HTERT RPE-1 (cell line): Measurements from ENCODE around the gene CTNNA2.
"Not testable (repeated sequence)": the region's sequence is repeated elsewhere in the genome, so short reads cannot be mapped to it uniquely, and the experiment has no call there.

Experiments used
- in situ Hi-C: fragments of 300-500 bp; cut with MboI; formaldehyde crosslinking; loops from 4 replicates; pipeline ENCODE4 v1.14.3; 2020; ENCODE audit warnings: low sequenced_read_pairs

CTNNA2 gene

GRCh38 chr2:80168801-80169200 lies 656.0 kb downstream of the CTNNA2 start:
- in situ Hi-C loops: no loop called here

GRCh38 chr2:80169811-80170594 lies 657.2 kb downstream of the CTNNA2 start:
- in situ Hi-C loops: no loop called here

DNA sequence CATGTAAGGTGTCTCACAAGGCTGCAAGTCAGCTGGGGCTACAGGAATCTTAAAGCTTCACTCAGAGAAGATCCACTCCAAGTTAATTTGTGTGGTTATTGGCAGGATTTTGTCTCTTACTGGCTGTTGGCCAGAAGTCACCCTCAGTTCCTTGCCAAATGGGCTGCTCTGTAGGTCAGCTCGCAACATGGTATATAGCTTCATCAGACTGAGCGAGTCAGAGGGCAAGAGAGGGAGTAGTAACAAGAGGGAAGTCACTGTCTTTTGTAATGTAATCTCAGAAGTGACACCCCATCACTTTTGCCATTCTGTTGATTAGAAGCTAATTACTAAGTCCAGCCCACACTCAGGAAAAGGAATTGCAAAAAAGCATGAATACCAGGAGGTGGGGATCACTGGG lies 672.2 kb downstream of the CTNNA2 start:
- in situ Hi-C loops: no loop called here

DNA sequence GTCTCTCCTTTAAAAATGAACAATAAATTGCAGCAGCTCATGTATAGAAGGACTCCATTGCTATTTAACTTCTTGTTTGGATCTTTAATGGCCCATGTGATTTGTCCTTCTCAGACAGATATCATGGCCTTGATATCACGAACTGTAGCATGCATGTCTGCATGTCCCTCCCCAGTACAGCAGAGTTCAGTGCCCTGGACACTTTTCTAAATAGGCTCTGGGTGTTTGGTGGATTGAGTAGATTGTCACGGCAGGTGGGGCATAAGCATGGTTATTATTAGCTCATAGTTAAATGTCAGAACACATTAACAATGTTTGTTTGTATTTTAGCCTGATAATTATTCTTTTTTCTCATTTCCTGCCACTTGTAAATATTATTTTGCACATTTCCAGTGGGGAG lies 673.4 kb downstream of the CTNNA2 start:
- in situ Hi-C loops: no loop called here

DNA sequence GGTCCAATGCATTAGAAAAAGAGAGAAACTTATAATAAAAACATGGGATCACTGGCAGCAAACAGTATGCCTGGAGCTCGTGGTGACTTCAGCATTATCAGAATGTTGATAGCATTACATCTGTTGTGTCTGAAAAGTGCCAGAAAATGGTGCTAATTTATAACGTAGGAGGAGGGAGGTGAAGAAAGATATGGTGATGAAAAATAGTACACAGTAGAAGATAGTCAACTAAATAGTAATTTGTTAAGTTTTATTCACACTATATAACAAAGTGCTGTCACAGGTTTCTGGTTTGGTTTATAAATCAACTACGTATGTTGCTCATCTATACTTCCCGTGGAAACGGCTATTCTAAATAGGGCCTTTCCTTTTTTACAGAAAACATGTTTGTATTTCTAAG lies 674.3 kb downstream of the CTNNA2 start:
- in situ Hi-C loops: no loop called here

DNA sequence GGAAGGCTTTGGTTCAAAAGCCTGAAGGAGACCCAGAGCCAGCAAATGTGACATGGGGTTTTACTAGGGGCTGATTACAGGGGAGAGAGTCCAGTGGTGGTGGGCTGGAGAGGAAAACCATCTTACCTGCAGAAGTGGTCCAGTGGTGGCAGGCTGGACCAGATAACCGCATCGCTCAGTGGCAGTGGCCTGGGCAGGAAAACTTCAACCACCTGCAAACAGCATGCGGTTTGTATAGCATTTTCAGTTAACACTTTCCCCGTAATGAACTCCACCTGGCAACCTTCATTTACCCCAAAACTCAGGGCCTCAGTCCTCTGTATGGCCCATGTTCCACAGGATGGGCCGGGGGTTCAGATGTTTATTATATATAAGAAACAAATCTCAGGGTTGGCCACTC lies 677.3 kb downstream of the CTNNA2 start:
- in situ Hi-C loops: no loop called here

DNA sequence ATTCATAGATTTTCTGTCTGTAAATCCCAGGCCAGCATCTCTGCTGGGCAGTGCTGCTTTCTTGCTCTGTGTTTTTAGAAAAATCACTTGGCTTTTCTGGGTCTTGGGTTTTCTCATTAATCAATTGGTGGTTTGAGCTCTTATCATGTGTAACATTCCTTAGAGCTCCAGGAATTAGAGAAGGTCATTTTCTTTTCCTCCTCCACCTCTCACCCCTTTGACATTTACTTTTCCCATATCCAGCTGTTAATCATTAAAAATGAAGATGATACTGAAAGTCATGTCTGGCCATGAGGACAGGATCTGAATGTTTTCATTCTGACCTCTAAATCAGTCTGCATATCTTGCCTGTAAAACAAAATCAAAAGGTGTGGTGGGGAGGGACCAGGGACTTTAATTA lies 680.7 kb downstream of the CTNNA2 start:
- in situ Hi-C loops: no loop called here

DNA sequence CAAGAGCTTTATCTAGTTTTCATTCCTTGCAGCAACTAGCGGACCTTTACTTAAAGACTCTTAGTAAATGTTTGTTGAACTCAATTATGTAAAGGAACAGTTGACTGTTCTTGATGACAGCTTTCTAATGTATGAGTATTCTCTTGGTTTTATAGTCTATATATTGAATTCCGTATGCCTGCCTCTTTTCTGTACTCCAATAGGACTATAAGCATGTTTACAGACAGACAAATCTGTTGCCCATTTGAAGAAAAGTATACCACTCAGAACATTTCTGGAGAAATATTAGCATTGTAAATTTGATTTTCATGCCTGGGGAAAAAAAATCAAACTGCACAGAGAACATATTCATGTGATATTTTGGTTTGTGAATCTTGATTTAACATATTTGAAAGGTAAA lies 682.2 kb downstream of the CTNNA2 start:
- in situ Hi-C loops: no loop called here

GRCh38 chr2:80198042-80198441 lies 685.2 kb downstream of the CTNNA2 start:
- in situ Hi-C loops: no loop called here

DNA sequence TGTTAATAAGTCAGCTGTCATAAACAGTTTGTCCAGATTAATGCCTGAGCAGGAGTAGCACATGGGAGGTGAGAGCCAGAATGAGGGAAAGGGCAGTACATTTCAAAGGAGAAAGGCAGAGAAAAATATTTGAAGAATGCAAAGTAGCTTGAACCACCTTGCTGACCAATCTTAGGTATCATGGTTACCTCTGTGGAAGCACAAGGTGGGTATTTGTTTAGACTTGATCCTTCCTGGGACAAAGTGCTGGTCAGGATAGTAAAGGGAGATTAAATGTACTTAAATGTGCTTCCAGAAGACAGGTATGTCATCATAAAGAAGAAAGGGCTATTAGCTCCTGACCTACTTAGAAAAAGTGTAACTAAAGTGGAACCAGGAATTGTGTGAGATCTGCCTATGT lies 686.7 kb downstream of the CTNNA2 start:
- in situ Hi-C loops: no loop called here

DNA sequence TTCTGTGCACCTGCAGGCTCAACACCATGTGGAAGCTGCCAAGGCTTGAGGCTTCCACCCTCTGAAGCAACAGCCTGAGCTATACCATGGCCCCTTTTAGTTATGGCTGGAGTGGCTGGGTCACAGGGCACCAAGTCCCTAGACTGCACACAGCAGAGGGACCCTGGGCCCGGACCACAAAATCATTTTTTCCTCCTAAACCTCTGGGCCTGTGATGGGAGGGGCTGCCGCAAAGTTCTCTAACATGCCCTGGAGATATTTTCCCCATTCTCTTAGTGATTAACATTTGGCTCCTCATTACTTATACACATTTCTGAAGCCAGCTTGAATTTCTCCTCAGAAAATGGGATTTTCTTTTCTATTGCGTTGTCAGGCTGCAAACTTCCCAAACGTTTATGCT lies 691.1 kb downstream of the CTNNA2 start:
- in situ Hi-C loops: not testable (repeated sequence)

DNA sequence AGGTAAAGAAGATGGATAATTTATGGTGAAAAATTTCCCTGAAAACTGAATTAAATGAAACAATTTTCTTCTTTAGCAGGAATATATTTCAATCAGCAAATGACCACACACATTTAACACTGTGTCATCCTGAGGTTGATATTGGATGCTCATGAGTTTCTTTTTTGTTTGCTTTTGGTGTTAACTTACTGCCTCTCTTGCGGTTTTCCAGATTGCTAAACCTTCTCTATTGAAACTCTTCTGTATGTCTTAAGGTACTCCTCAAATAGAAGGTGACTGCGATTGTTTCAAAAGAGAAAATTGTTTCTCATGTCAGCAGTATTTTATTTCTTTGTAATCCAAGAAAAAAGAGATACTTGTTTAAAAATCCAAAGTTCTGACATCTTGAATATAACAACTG lies 692.6 kb downstream of the CTNNA2 start:
- in situ Hi-C loops: no loop called here

DNA sequence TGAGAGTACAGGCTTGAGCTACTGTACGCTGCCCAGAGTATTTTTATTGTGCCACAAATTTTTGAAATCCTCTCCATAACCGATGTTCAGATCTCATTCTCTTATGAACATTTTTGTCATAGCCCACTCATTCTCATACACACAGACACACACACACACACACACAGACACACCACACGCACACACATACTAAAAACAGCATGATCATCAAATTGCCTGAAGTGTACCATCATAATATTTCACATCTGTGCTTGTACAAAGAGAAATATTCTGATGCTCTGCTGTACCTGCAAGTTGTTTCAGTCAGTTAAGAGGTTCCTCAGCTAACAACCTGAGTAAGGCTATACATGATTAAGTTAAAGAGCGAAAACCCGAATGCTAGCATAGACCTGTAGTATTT lies 696.6 kb downstream of the CTNNA2 start:
- in situ Hi-C loops: no loop called here

DNA sequence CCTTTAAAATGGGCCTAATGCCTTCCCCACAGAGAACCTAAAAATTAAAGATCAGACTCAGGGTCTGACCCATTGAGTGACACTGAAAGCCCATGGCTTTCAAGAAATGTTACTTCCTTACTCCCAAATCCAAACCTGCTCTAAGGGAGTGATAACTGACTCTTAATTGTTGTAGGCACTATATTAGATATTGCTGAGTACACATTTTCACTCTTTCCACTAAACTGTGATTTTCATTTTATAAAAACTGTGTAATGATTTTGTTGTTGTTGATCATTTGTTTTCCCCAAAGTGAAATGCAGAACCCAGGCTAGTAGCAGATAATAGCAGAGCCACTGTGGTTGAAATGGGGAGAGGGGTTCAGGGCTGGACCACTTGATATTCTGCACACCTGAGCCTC lies 704.6 kb downstream of the CTNNA2 start:
- in situ Hi-C loops: no loop called here

DNA sequence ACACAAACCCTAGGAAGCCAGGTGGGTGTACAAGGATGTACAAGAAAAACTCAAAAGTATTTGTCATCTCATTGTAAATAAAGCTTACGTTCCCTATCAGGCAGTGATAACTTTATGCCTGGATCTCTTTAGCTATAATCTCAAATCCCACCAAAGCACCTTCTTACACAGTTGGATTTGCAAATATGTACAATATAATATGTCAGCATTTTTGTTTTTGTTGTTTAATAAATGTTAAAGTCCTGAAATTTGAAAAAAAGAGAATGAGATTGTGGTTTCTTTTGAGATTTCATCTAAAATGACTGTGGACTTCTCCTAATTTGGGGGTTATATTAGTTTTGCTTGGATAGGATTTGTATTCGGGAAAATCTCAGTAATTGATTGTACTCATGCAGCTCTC lies 709.8 kb downstream of the CTNNA2 start:
- in situ Hi-C loops: no loop called here

DNA sequence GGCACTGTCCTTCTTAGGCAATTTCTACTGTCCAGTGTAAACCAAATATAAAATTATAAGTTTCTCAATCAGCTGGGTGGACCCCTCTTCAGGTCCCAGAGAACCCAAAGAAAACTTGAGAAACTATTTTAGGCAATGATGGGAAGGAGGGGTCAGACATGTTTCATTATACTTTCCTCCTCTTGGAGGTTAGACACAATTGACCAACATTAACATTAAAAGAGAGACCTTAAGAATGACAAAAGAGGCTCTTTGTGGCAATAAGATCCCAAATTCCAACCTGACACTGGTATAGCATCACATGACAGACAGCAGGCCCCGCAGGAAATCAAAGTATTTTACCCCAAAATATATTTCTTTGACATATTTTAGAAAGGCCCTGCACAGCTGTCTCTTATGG lies 718.6 kb downstream of the CTNNA2 start:
- in situ Hi-C loops: no loop called here

- in situ Hi-C loops: no loop called here
Observed at GRCh38 chr2:80233333-80233732, 720.5 kb downstream of the CTNNA2 start.

DNA sequence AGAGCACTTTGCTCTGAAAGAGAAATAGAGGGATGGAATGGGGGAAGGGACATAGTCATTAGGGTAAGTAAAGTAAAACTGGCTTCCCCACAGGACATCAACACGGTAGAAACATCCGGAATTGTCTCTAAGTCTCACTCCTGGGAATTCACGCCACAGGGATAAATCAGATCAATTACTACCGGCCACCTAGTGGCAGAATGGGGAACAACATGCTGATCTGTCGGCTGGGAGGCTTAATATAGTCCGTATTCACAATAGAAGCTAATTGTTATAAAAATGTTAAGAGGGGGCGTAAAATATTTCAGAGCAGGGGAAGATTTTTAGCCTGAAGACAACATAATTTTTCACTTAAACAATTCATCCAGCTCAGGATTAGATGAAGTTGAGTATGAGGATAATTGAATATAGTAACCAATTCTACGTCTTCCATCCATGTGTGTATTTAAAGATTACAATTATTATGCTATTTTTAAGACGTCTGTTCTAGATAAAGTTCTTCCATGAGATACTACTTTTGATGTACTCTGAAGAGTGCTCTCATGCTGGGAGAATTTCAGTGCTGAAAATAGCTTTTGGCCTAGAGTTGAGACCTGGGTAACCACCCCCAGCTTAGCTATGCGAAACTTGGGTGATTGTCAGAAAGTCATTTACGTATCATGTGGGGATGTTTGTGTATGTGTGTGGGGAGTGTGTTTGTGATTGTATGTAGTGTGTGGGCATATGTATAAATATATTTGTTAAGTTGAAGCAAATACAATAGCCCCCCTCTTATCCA lies 726.0 kb downstream of the CTNNA2 start:
- in situ Hi-C loops: no loop called here

DNA sequence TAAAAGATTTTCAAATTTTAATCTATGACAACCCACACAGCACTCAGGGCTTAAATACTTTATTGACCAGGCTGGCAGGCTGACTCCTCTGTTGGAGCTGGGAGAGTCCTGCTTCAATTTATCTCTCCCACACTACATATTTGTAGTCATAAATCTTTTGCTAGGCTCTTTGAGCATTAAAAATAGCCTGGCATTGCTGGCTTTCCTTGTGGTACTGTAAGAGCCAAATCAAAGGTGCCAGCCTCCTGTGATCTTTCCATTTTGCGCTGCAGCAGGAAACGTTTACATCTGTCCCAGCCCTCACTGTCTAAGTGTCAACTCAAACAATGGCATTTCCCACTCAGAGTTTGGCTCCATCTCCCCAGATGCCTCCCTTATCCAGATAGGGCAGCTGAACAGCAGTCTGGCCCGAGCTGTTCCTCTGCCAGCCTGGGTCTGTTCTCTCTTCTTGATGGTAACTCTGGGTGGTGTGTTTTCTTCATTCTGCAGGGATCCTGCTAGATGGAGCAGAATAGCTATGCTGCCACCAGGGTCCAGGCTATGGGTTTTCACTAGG lies 729.6 kb downstream of the CTNNA2 start:
- in situ Hi-C loops: no loop called here

DNA sequence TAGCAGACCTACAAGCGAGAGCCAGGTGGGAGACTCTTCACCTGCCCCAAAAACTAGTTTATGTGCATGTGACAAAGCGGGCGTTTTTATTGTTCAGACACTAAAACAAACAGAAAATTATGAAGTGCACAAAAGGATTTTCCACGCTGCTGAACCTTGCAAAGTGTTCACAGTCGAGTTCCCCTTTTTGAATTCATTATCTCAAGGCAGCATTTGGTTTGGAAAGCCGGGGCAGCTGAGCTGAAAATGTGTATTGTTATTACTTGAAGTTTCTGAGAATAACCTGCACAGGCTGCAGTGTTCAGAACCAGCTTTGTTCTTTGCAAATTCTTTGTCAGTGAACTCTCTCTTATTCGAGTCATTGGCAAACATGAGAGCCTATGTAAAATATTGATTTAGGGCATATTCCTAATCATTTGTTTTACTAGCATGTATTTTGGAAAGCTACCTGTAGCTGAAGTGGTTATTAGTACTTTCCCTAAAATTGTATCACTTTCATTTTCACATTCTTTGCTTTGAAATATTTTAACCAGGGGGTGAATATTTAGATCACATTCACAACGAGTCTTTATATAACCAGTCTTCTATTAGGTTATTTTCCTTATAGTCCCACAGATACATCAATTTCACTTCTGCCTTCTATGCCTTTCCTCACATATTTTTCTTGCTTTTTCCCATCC lies 732.2 kb downstream of the CTNNA2 start:
- in situ Hi-C loops: no loop called here

GRCh38 chr2:80246534-80246933 lies 733.7 kb downstream of the CTNNA2 start:
- in situ Hi-C loops: no loop called here

DNA sequence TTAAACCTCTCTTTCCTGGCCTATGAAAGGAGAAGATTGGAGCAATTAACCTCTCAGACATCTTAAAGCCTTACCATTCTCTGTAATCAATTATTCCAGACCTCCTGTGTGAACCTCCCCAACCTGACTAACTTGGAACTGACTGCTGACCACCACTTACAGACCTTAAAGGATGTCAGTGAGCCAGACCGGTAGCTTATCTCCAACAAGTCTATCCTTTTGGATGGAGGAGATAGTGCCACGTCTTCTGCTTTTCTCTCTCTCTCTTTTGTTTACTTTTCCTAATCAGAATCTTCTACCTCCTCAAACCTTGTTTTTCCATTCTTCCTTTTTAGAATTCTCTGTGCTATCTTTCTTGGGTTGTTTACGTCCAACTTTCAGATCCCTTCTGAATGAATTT lies 734.5 kb downstream of the CTNNA2 start:
- in situ Hi-C loops: no loop called here
